Fibroblast of lung (primary cell): Measurements from ENCODE around the gene SLC24A3. TPM values are rescaled to one million over a fixed set of nuclear protein-coding genes. Genes with fewer than 3 reads are reported as not detected.

ENCODE experiments used
- DNase-seq, 2 donors: peaks; one replicate each; pipeline versions ENCODE4 v3.0.0 to v3.0.0-alpha.2; 2010; ENCODE audit warnings: low read depth in 2 of 2
- H2AFZ ChIP-seq: 2 replicates; pipeline ENCODE4 v1.5.1; 2012; ENCODE audit warnings: low read length, control low read depth, inconsistent platforms
- H3K27ac ChIP-seq: 2 replicates; pipeline ENCODE4 v1.5.1; 2011; ENCODE audit warnings: low read length, control low read depth; ENCODE audit not compliant: insufficient read depth
- H3K27me3 ChIP-seq: 2 replicates; pipeline ENCODE4 v1.5.1; 2011; ENCODE audit warnings: mild to moderate bottlenecking, low read length; ENCODE audit not compliant: control insufficient read depth, insufficient read depth
- H3K36me3 ChIP-seq: 2 replicates; pipeline ENCODE4 v1.5.1; 2011; ENCODE audit warnings: low read length; ENCODE audit not compliant: control insufficient read depth, insufficient read depth
- H3K4me1 ChIP-seq: 2 replicates; pipeline ENCODE4 v1.5.1; 2011; ENCODE audit warnings: low read length; ENCODE audit not compliant: control insufficient read depth, insufficient read depth; ENCODE audit errors: extremely low read depth
- H3K4me2 ChIP-seq: 2 replicates; pipeline ENCODE4 v1.5.1; 2011; ENCODE audit warnings: low read length, control low read depth; ENCODE audit not compliant: insufficient read depth; ENCODE audit errors: extremely low read depth
- H3K4me3 ChIP-seq, 4 experiments: fragments of 200-600 bp in 1 of 4; sonication (generic) in 1 of 4; replicated peaks in 1 of 4; 2 replicates each; pipeline ENCODE4 v1.5.1; 2011 to 2016; ENCODE audit warnings: low read length in 4 of 4, low read depth in 3 of 4, mild to moderate bottlenecking in 3 of 4, control low read depth in 2 of 4, inconsistent platforms in 1 of 4, mixed read lengths in 1 of 4; ENCODE audit not compliant: insufficient read depth in 1 of 4; ENCODE audit errors: control extremely low read depth in 1 of 4
- H3K79me2 ChIP-seq: 2 replicates; pipeline ENCODE4 v1.5.1; 2012; ENCODE audit warnings: mild to moderate bottlenecking, low read length, inconsistent platforms; ENCODE audit not compliant: control insufficient read depth, insufficient read depth
- H3K9ac ChIP-seq: 2 replicates; pipeline ENCODE4 v1.5.1; 2011; ENCODE audit warnings: mild to moderate bottlenecking, low read length, control low read depth; ENCODE audit not compliant: insufficient read depth
- H3K9me3 ChIP-seq: 2 replicates; pipeline ENCODE4 v1.5.1; 2012; ENCODE audit warnings: low read depth, low read length; ENCODE audit not compliant: control insufficient read depth, insufficient read depth
- H4K20me1 ChIP-seq: 2 replicates; pipeline ENCODE4 v1.5.1; 2011; ENCODE audit warnings: low read length; ENCODE audit not compliant: control insufficient read depth, insufficient read depth; ENCODE audit errors: extremely low read depth
- EZH2 ChIP-seq: IDR thresholded peaks from 2 replicates; pipeline ENCODE4 v1.5.1; 2012; ENCODE audit warnings: low read length, control low read depth, mild to moderate bottlenecking; ENCODE audit errors: missing control alignments
- polyA plus RNA-seq, 2 donors: library from polyadenylated mRNA; depleted of rRNA in 1 of 2; stranded (reverse) in 1 of 2; unstranded in 1 of 2; fragments of >200 nt; gene quantifications; 2 replicates each; pipeline ENCODE4 v1.2.1, GENCODE V29; 2011 to 2012; ENCODE audit warnings: missing spikeins in 1 of 2
- total RNA-seq: library from RNA; depleted of rRNA; stranded (reverse); fragments of >200 nt; gene quantifications from 2 replicates; pipeline ENCODE4 v1.2.1, GENCODE V29; 2014
- TF ChIP-seq, protein P1 (sequence below), 2 donors: IDR thresholded peaks in 1 of 2; conservative IDR thresholded peaks in 1 of 2; 1 replicate in 1 of 2; 2 replicates in 1 of 2; pipeline ENCODE4 v1.5.1; 2011 to 2012; ENCODE audit warnings: low read length in 2 of 2, control low read depth in 1 of 2, inconsistent platforms in 1 of 2, low read depth in 1 of 2, mild to moderate bottlenecking in 1 of 2

SLC24A3 gene
- total and polyA plus RNA-seq, 2 donors (not counting 1 experiment from before 2014, with no cell fraction given) = 0.03 to 1.8 TPM

- Histone ChIP-seq H3K27ac (no peak overlapping the region), H3K79me2 (no peaks in the 10 kb centered on the region), H3K9me3 (no peaks in the 10 kb centered on the region), H3K4me1 (no peaks in the 10 kb centered on the region), H2AFZ (no peak overlapping the region), H4K20me1 (no peaks in the 10 kb centered on the region), H3K4me3 (no peak overlapping the region), H3K27me3 (peaks cover 3% of the 10 kb centered on the region), H3K4me2 (no peak overlapping the region), H3K9ac (no peak overlapping the region), H3K36me3 (no peaks in the 10 kb centered on the region)
- DNase-seq = peak; percentile 45 to 75
- TF ChIP-seq, protein P1, sequence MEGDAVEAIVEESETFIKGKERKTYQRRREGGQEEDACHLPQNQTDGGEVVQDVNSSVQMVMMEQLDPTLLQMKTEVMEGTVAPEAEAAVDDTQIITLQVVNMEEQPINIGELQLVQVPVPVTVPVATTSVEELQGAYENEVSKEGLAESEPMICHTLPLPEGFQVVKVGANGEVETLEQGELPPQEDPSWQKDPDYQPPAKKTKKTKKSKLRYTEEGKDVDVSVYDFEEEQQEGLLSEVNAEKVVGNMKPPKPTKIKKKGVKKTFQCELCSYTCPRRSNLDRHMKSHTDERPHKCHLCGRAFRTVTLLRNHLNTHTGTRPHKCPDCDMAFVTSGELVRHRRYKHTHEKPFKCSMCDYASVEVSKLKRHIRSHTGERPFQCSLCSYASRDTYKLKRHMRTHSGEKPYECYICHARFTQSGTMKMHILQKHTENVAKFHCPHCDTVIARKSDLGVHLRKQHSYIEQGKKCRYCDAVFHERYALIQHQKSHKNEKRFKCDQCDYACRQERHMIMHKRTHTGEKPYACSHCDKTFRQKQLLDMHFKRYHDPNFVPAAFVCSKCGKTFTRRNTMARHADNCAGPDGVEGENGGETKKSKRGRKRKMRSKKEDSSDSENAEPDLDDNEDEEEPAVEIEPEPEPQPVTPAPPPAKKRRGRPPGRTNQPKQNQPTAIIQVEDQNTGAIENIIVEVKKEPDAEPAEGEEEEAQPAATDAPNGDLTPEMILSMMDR (conservative IDR thresholded peaks at IDR 0.05 in 1 of 2, IDR thresholded peaks at IDR 0.05 in 1 of 2; ENCODE audit: low read depth in 1 of 2, low read length in 2 of 2) = no peak
- TF ChIP-seq EZH2 = no peak
These were observed 524.6 kb downstream of the SLC24A3 start for GRCh38 chr20:19737025-19737424.

GRCh38 chr20:19738951-19739350, 526.5 kb downstream of the SLC24A3 start:
- H3K27ac ChIP-seq = no peak overlapping the region
- H3K79me2 ChIP-seq = no peaks in the 10 kb centered on the region
- no peaks in the 10 kb centered on the region for H4K20me1 ChIP-seq
- TF ChIP-seq, protein P1 (conservative IDR thresholded peaks at IDR 0.05 in 1 of 2, IDR thresholded peaks at IDR 0.05 in 1 of 2; ENCODE audit: low read depth in 1 of 2, low read length in 2 of 2) = no peak
- no peak for TF ChIP-seq EZH2
- peak in 1 of 2 donors; percentile 56 for DNase-seq
- no peak overlapping the region for H3K4me2 ChIP-seq
- H3K27me3 ChIP-seq = peaks cover 11% of the 10 kb centered on the region
- no peak overlapping the region for H3K9ac ChIP-seq
- H3K4me1 ChIP-seq = no peaks in the 10 kb centered on the region
- H3K36me3 ChIP-seq = no peaks in the 10 kb centered on the region
- no peaks in the 10 kb centered on the region for H3K9me3 ChIP-seq
- H3K4me3 ChIP-seq = no peak overlapping the region
- no peak overlapping the region for H2AFZ ChIP-seq

- H4K20me1 ChIP-seq = no peaks in the 10 kb centered on the region
- no peaks in the 10 kb centered on the region for H3K4me1 ChIP-seq
- TF ChIP-seq, protein P1 (conservative IDR thresholded peaks at IDR 0.05 in 1 of 2, IDR thresholded peaks at IDR 0.05 in 1 of 2; ENCODE audit: low read depth in 1 of 2, low read length in 2 of 2) = no peak
- TF ChIP-seq EZH2 = no peak
- no peak overlapping the region for H3K4me3 ChIP-seq
- H3K9ac ChIP-seq = no peak overlapping the region
- no peaks in the 10 kb centered on the region for H3K79me2 ChIP-seq
- no peaks in the 10 kb centered on the region for H3K9me3 ChIP-seq
- no peak overlapping the region for H3K4me2 ChIP-seq
- H3K27me3 ChIP-seq = peaks cover 11% of the 10 kb centered on the region
- no peak overlapping the region for H3K27ac ChIP-seq
- no peak overlapping the region for H2AFZ ChIP-seq
- no peaks in the 10 kb centered on the region for H3K36me3 ChIP-seq
- no peak for DNase-seq
These were observed 526.9 kb downstream of the SLC24A3 start for GRCh38 chr20:19739351-19739750.
